OCI-LY1 (cell line): ENCODE data around the gene LRRC40.

ENCODE experiments used
- EZH2 ChIP-seq: fragments of 200-600 bp; sonication (generic), shearing (Covaris generic); IDR thresholded peaks from 2 replicates; pipeline ENCODE4 v1.8.0; 2017; ENCODE audit warnings: borderline replicate concordance, mixed run types, mild to moderate bottlenecking, antibody characterized with exemption, low read length, moderate library complexity, mixed read lengths
- TF ChIP-seq, protein P1 (sequence below): fragments of 200-600 bp; sonication (generic), shearing (Covaris generic); IDR thresholded peaks from 2 replicates; pipeline ENCODE4 v1.5.1; 2017; ENCODE audit warnings: mild to moderate bottlenecking, antibody characterized with exemption, low read length, moderate library complexity, mixed read lengths

DNA sequence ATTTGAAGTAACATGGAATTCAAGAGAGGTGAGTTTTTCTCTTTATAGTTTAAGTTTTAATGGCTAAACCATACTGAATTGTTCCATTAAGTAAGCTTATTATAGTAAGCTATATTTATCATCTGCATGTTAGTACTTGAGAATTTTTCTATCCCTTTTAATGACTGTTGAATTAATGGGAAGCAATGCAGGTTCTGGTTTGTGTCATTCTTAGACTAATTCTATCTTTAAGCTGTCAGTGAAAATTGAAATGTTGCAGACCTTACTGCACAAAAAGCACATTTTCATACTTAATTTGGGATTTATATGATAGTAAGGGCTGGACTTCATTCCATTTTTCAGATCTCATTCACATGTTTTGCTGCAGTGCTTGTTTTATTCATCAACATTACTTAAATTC lies 41.7 kb upstream of the LRRC40 start:
- TF ChIP-seq EZH2 = no peak
- TF ChIP-seq, protein P1, sequence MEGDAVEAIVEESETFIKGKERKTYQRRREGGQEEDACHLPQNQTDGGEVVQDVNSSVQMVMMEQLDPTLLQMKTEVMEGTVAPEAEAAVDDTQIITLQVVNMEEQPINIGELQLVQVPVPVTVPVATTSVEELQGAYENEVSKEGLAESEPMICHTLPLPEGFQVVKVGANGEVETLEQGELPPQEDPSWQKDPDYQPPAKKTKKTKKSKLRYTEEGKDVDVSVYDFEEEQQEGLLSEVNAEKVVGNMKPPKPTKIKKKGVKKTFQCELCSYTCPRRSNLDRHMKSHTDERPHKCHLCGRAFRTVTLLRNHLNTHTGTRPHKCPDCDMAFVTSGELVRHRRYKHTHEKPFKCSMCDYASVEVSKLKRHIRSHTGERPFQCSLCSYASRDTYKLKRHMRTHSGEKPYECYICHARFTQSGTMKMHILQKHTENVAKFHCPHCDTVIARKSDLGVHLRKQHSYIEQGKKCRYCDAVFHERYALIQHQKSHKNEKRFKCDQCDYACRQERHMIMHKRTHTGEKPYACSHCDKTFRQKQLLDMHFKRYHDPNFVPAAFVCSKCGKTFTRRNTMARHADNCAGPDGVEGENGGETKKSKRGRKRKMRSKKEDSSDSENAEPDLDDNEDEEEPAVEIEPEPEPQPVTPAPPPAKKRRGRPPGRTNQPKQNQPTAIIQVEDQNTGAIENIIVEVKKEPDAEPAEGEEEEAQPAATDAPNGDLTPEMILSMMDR = no peak
